GM13976 (cell line): Measurements from ENCODE around the gene FAM228B.
"Not testable (repeated sequence)": the region's sequence is repeated elsewhere in the genome, so short reads cannot be mapped to it uniquely, and the experiment has no call there.

ENCODE experiments used
- DNase-seq: peaks from one replicate; pipeline ENCODE4 v3.0.0; 2012; ENCODE audit warnings: low spot score
- CTCF ChIP-seq: IDR thresholded peaks from 2 replicates; pipeline ENCODE4 v1.5.1; 2012; ENCODE audit warnings: borderline replicate concordance, mild to moderate bottlenecking; ENCODE audit not compliant: insufficient read depth; ENCODE audit errors: extremely low read depth, missing control alignments, control extremely low read depth
- in situ Hi-C: fragments of 300-500 bp; cut with MboI; formaldehyde crosslinking; loops from one replicate; pipeline ENCODE4 v1.12.0; 2022; ENCODE audit warnings: low sequenced_read_pairs, mixed read lengths, inconsistent platforms; ENCODE audit not compliant: unreplicated experiment

The FAM228B gene

GRCh38 chr2:24183366-24184069 lies 60.2 kb downstream of the FAM228B start:
- TF ChIP-seq CTCF = no peak
- in situ Hi-C loops = no loop called here
- no peak for DNase-seq

DNA sequence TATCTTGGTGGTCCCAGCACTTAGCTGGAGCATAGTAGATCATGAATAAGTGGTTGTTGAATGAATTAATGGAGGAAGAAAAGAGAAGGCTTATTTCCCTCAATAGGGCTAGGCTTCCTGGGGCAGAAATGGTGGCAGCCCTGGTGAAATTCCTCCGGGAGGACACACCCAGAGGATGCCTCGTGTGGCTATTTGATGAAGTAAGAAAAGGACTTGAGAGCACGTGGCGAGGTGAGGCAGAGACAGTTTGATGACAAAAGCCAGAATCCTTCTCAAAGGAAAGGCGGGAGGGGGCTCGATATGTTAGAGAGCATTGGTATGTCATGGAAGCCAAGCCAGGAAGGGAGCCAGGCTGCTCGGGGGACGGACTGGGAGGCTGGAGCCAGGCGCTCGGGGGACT lies 66.3 kb downstream of the FAM228B start:
- in situ Hi-C loops = no loop called here
- no peak for TF ChIP-seq CTCF
- no peak for DNase-seq

- DNase-seq = no peak
- in situ Hi-C loops = no loop called here
- TF ChIP-seq CTCF = no peak
These were observed 67.2 kb downstream of the FAM228B start for GRCh38 chr2:24190503-24190902.

DNA sequence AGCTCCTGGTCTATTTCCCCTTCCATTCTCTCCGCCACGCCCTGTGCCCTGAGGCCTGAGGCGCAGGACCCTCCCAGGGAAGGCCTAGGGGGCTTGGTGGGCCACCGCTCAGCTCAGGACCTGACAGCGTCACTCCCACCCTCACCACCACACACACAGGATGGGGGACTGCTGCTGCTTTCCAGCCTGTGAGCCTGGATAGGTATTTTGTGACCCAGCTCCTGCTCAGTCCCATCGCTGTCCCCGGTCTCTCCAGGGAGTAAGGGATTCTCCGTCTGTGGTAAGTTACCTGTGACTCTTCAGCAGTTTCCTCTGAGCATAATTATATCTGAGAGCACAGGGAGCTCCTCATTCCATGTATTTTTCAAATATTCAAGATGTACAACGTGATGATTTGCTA lies 67.9 kb downstream of the FAM228B start:
- in situ Hi-C loops = no loop called here
- no peak for DNase-seq
- no peak for TF ChIP-seq CTCF

DNA sequence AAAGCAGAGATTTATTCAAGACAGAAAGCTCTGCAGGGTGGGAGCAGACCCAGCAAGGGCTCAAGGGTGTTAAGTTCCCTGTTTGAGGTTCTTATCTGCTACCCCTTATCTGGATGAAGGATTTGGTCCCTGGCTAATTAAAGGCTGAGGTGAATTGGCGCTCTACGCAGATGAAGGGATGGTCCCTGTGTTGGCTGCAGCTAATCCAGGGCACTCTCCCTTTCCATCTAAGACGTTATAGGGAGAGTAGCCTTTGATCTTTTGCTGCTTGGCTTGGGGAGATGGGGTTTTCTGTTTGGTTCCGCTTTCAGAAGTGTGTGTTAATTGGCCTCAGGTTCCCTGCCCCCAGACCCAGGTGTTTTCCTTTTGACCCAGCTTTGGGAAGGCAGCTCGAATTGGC lies 68.6 kb downstream of the FAM228B start:
- no peak for TF ChIP-seq CTCF
- DNase-seq = no peak
- in situ Hi-C loops = no loop called here

DNA sequence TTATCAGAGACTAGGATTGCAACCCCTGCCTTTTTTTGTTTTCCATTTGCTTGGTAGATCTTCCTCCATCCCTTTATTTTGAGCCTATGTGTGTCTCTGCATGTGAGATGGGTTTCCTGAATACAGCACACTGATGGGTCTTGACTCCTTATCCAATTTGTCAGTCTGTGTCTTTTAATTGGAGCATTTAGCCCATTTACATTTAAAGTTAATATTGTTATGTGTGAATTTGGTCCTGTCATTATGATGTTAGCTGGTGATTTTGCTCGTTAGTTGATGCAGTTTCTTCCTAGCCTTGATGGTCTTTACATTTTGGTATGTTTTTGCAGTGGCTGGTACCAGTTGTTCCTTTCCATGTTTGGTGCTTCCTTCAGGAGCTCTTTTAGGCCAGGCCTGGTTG lies 73.9 kb downstream of the FAM228B start:
- in situ Hi-C loops, DNase-seq: not testable (repeated sequence)

DNA sequence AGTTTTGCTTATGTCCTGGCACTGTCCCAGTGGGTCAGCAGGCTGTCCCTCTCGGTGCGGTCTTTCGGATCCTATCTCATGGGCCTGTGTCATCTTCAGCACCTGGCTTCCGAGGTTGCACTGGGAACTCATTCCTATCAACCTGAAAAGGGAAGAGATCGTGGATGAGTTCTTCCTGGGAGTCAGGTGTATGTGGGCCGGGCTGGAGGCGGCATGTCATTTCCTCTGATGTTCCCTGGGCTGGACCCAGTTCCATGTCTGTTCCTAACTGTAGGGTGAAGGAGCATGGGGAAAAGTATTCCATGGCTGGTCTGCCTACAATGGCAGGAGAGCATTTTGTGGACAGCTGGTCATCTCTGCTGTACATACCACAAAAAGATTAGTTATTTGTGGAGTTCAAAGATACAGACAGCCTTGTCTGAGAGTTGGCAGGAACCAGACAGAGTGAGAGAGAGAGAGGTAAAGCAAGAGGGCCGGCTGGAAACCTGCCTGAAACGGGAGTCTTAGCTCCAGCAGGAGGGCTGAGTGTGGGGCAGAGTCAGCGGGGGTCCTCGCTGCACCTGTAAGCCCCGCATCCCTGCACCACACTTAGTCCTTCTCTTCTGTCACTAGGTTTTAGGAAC lies 76.8 kb downstream of the FAM228B start:
- in situ Hi-C loops = no loop called here
- TF ChIP-seq CTCF = no peak
- DNase-seq = no peak
